ENCODE data around the gene ZNF23. TPM values are rescaled to one million over a fixed set of nuclear protein-coding genes. Genes with fewer than 3 reads are reported as not detected.
A peak's percentile ranks its signal among the peaks of the same experiment; 100 is the strongest.

The ZNF23 gene
- total and polyA plus RNA-seq, 2 experiments from 2014 or later: 12.1 to 15.3 TPM

- DNase-seq: peak; percentile 14
- 63 to 70% methylated on average over 2 of the region's 2 CpGs for WGBS, 2 experiments (ENCODE audit: low coverage in 1 of 2, low lambda C conversion rate in 2 of 2, missing lambda C conversion rate in 2 of 2)
- TF ChIP-seq EZH2 (IDR thresholded peaks at IDR 0.05; ENCODE audit: insufficient read depth, poor library complexity, severe bottlenecking): no peak
- no peak for TF ChIP-seq EZH2phosphoT487 (IDR thresholded peaks at IDR 0.05; ENCODE audit: insufficient read depth, low read depth)
Observed at GRCh38 chr16:71472051-71472450, 10.0 kb upstream of the ZNF23 start.

DNA sequence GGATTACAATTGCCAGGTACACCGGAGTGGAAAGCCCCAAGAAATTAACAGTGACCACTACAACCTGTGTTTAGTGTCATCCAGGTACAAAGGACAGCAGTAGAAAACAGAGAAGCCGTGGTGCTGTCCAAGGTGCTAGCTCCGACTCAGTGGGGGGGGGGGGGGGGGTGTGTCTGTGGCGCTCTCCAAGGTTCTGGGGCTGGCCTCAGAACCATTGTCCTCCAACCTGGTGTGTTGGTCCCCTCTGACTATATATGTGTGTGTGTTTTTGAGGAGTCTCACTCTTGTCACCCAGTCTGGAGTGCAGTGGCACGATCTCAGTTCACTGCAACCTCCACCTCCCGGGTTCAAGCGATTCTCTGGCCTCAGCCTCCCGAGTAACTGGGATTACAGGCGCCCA is 5.8 kb upstream of the ZNF23 start:
- Histone ChIP-seq H3K27ac (no peak overlapping the region), H4K20me1 (ENCODE audit: insufficient read depth) (no peaks in the 10 kb centered on the region), H3K27me3 (replicated peaks; ENCODE audit: insufficient read depth) (no peaks in the 10 kb centered on the region), H2AFZ (no peak overlapping the region), H3K4me3 (no peak overlapping the region), H3K9me2 (ENCODE audit: insufficient read depth) (no peaks in the 10 kb centered on the region), H3F3A (ENCODE audit: insufficient read depth) (peaks cover 5% of the 10 kb centered on the region; the same call in 1 of the 2 replicates), H3K4me2 (ENCODE audit: unreplicated experiment) (no peak overlapping the region), H3K4me1 (ENCODE audit: insufficient read depth) (no peaks in the 10 kb centered on the region), H3K36me3 (ENCODE audit: low read depth) (no peaks in the 10 kb centered on the region), H3K9me3 (ENCODE audit: low read depth) (no peaks in the 10 kb centered on the region), H3K9ac (no peak overlapping the region), H3K79me2 (ENCODE audit: insufficient read depth) (peaks cover 6% of the 10 kb centered on the region)
- 23 to 24% methylated on average over 9 of the region's 9 CpGs for WGBS, 2 experiments (ENCODE audit: low coverage in 1 of 2, low lambda C conversion rate in 2 of 2, missing lambda C conversion rate in 2 of 2)
- peak; percentile 69 for DNase-seq
- in situ Hi-C loops (cut with MboI): no loop called here
- TF ChIP-seq EZH2 (IDR thresholded peaks at IDR 0.05; ENCODE audit: insufficient read depth, poor library complexity, severe bottlenecking) (no peak), EZH2phosphoT487 (IDR thresholded peaks at IDR 0.05; ENCODE audit: insufficient read depth, low read depth) (no peak)

More at GRCh38 chr16:71472051-71472450, 10.0 kb upstream of the ZNF23 start:
- peaks cover 12% of the 10 kb centered on the region for H3K36me3 ChIP-seq (ENCODE audit: low read depth)
- no peak overlapping the region for H3K9ac ChIP-seq
- H3K79me2 ChIP-seq (ENCODE audit: insufficient read depth): no peaks in the 10 kb centered on the region
- no peak overlapping the region for H3K4me2 ChIP-seq (ENCODE audit: unreplicated experiment)
- no peak overlapping the region for H2AFZ ChIP-seq
- in situ Hi-C loops (cut with MboI): no loop called here
- H3K4me1 ChIP-seq (ENCODE audit: insufficient read depth): peaks cover 24% of the 10 kb centered on the region
- no peaks in the 10 kb centered on the region for H3K9me3 ChIP-seq (ENCODE audit: low read depth)
- H3F3A ChIP-seq (ENCODE audit: insufficient read depth): peaks cover 31% of the 10 kb centered on the region
- no peak overlapping the region for H3K4me3 ChIP-seq
- H3K27ac ChIP-seq: no peak overlapping the region
- H3K27me3 ChIP-seq (replicated peaks; ENCODE audit: insufficient read depth): no peaks in the 10 kb centered on the region
- no peaks in the 10 kb centered on the region for H3K9me2 ChIP-seq (ENCODE audit: insufficient read depth)
- H4K20me1 ChIP-seq (ENCODE audit: insufficient read depth): no peaks in the 10 kb centered on the region

- no peak overlapping the region for H3K27ac ChIP-seq
- H3K9me2 ChIP-seq (ENCODE audit: insufficient read depth): no peaks in the 10 kb centered on the region
- H3K27me3 ChIP-seq (replicated peaks; ENCODE audit: insufficient read depth): no peaks in the 10 kb centered on the region
- no peak overlapping the region for H3K4me3 ChIP-seq
- WGBS, 2 experiments (ENCODE audit: low coverage in 1 of 2, low lambda C conversion rate in 2 of 2, missing lambda C conversion rate in 2 of 2): 7 to 8% methylated on average over 1 of the region's 1 CpG
- TF ChIP-seq EZH2phosphoT487 (IDR thresholded peaks at IDR 0.05; ENCODE audit: insufficient read depth, low read depth): no peak
- TF ChIP-seq EZH2 (IDR thresholded peaks at IDR 0.05; ENCODE audit: insufficient read depth, poor library complexity, severe bottlenecking): no peak
- H3F3A ChIP-seq (ENCODE audit: insufficient read depth): peaks cover 21% of the 10 kb centered on the region
- in situ Hi-C loops (cut with MboI): no loop called here
- H3K36me3 ChIP-seq (ENCODE audit: low read depth): no peaks in the 10 kb centered on the region
- H3K4me1 ChIP-seq (ENCODE audit: insufficient read depth): peaks cover 16% of the 10 kb centered on the region
- H2AFZ ChIP-seq: no peak overlapping the region
- H3K79me2 ChIP-seq (ENCODE audit: insufficient read depth): peaks cover 32% of the 10 kb centered on the region
- no peak for DNase-seq
- no peaks in the 10 kb centered on the region for H4K20me1 ChIP-seq (ENCODE audit: insufficient read depth)
- H3K9me3 ChIP-seq (ENCODE audit: low read depth): no peaks in the 10 kb centered on the region
- H3K9ac ChIP-seq: no peak overlapping the region
- no peak overlapping the region for H3K4me2 ChIP-seq (ENCODE audit: unreplicated experiment)
Observed at GRCh38 chr16:71464231-71464630, 2.2 kb upstream of the ZNF23 start.

- in situ Hi-C loops (cut with MboI): no loop called here
- TF ChIP-seq EZH2 (IDR thresholded peaks at IDR 0.05; ENCODE audit: insufficient read depth, poor library complexity, severe bottlenecking): no peak
- TF ChIP-seq EZH2phosphoT487 (IDR thresholded peaks at IDR 0.05; ENCODE audit: insufficient read depth, low read depth): no peak
- no peaks in the 10 kb centered on the region for H4K20me1 ChIP-seq (ENCODE audit: insufficient read depth)
- H3K4me1 ChIP-seq (ENCODE audit: insufficient read depth): peaks cover 16% of the 10 kb centered on the region
- H3F3A ChIP-seq (ENCODE audit: insufficient read depth): peaks cover 16% of the 10 kb centered on the region
- peak overlapping the region; percentile 95 for H3K4me3 ChIP-seq
- WGBS, 2 experiments (ENCODE audit: low coverage in 1 of 2, low lambda C conversion rate in 2 of 2, missing lambda C conversion rate in 2 of 2): 96 to 98% methylated on average over 1 of the region's 1 CpG
- H3K9me3 ChIP-seq (ENCODE audit: low read depth): no peaks in the 10 kb centered on the region
- H3K27ac ChIP-seq: peak overlapping the region; percentile 83
- H2AFZ ChIP-seq: no peak overlapping the region
- H3K79me2 ChIP-seq (ENCODE audit: insufficient read depth): peaks cover 61% of the 10 kb centered on the region
- DNase-seq: peak; percentile 10
- peak overlapping the region; percentile 90 for H3K9ac ChIP-seq
- no peaks in the 10 kb centered on the region for H3K36me3 ChIP-seq (ENCODE audit: low read depth)
- H3K9me2 ChIP-seq (ENCODE audit: insufficient read depth): no peaks in the 10 kb centered on the region
- peak overlapping the region; percentile 94 for H3K4me2 ChIP-seq (ENCODE audit: unreplicated experiment)
- no peaks in the 10 kb centered on the region for H3K27me3 ChIP-seq (replicated peaks; ENCODE audit: insufficient read depth)
Observed at GRCh38 chr16:71460941-71461340, 1.1 kb downstream of the ZNF23 start.

GRCh38 chr16:71460236-71460635 is 1.8 kb downstream of the ZNF23 start:
- H3K4me3 ChIP-seq: peak overlapping the region; percentile 95
- peaks cover 16% of the 10 kb centered on the region for H3F3A ChIP-seq (ENCODE audit: insufficient read depth)
- TF ChIP-seq EZH2phosphoT487 (IDR thresholded peaks at IDR 0.05; ENCODE audit: insufficient read depth, low read depth) (no peak), EZH2 (IDR thresholded peaks at IDR 0.05; ENCODE audit: insufficient read depth, poor library complexity, severe bottlenecking) (no peak)
- peaks cover 16% of the 10 kb centered on the region for H3K4me1 ChIP-seq (ENCODE audit: insufficient read depth)
- peak overlapping the region; percentile 94 for H3K4me2 ChIP-seq (ENCODE audit: unreplicated experiment)
- H3K27ac ChIP-seq: peak overlapping the region; percentile 83
- H3K9me3 ChIP-seq (ENCODE audit: low read depth): no peaks in the 10 kb centered on the region
- H3K9ac ChIP-seq: peak overlapping the region; percentile 90
- WGBS, 2 experiments (ENCODE audit: low coverage in 1 of 2, low lambda C conversion rate in 2 of 2, missing lambda C conversion rate in 2 of 2): 0 to 1% methylated on average over 4 of the region's 4 CpGs
- no peaks in the 10 kb centered on the region for H3K9me2 ChIP-seq (ENCODE audit: insufficient read depth)
- H3K79me2 ChIP-seq (ENCODE audit: insufficient read depth): peaks cover 68% of the 10 kb centered on the region
- no peaks in the 10 kb centered on the region for H3K27me3 ChIP-seq (replicated peaks; ENCODE audit: insufficient read depth)
- 0 out of 2 replicates have a peak, but pooled peaks cover 5% of the 10 kb centered on the region for H3K36me3 ChIP-seq (ENCODE audit: low read depth)
- peak; percentile 91 for DNase-seq
- no peak overlapping the region for H2AFZ ChIP-seq
- in situ Hi-C loops (cut with MboI): no loop called here
- no peaks in the 10 kb centered on the region for H4K20me1 ChIP-seq (ENCODE audit: insufficient read depth)
